HepG2 (cell line): Measurements from ENCODE around the gene CFAP61. TPM values are rescaled to one million over a fixed set of nuclear protein-coding genes. Genes with fewer than 3 reads are reported as not detected.

Source experiments
- ATAC-seq: fragments of 200-7000 bp; cut with Tn5 transposase; 3 replicates; pipeline ENCODE4 v1.9.1; 2020; ENCODE audit warnings: mild to moderate bottlenecking, moderate library complexity
- BruUV-seq: library from RNA; stranded (reverse); fragments of 400-500 nt; replicated peaks from 2 replicates; lab custom pipeline; 2021; lab: Mats Ljungman, UMichigan
- CTCF ChIA-PET: fragments of 300-600 bp; formaldehyde crosslinking; extraction: SDS; loops from one replicate; lab custom pipeline; 2021; ENCODE audit warnings: low total read pairs, inconsistent platforms, low intra/inter-chr PET ratio; lab: Yijun Ruan, JAX
- POLR2A ChIA-PET: fragments of 350-600 bp; sonication (Branson Sonifier 250); formaldehyde crosslinking; loops from one replicate; lab custom pipeline; 2020; ENCODE audit warnings: antibody characterized with exemption, inconsistent platforms; lab: Yijun Ruan, JAX
- DNase-seq: peaks from one replicate; pipeline ENCODE4 v3.0.0-alpha.2; 2015; ENCODE audit warnings: low spot score
- FAIRE-seq: peaks from 3 replicates; lab custom pipeline; 2011; peaks lifted over from hg19 to GRCh38; lab: Jason Lieb, UNC
- H2AFZ ChIP-seq: one replicate; pipeline ENCODE4 v1.6.1; 2011; ENCODE audit warnings: low read length, inconsistent platforms
- H3K27ac ChIP-seq: fragments of 300-600 bp; 3 replicates; pipeline ENCODE4 v1.8.0; 2011; ENCODE audit warnings: mixed run types, mild to moderate bottlenecking, mixed read lengths, low read length, inconsistent platforms; ENCODE audit not compliant: insufficient read depth; ENCODE audit errors: extremely low read length
- H3K27me3 ChIP-seq, 2 experiments: fragments of 200-600 bp in 1 of 2; 2 replicates in 1 of 2; 3 replicates in 1 of 2; pipeline versions ENCODE4 v1.6.0 to v1.8.0; 2011; ENCODE audit warnings: low read length in 2 of 2, mild to moderate bottlenecking in 2 of 2, moderate library complexity in 2 of 2, inconsistent platforms in 1 of 2; ENCODE audit not compliant: insufficient read depth in 2 of 2, control insufficient read depth in 1 of 2
- H3K36me3 ChIP-seq, 2 experiments: fragments of 200-600 bp in 1 of 2; replicated peaks in 1 of 2; 2 replicates in 1 of 2; 3 replicates in 1 of 2; pipeline versions ENCODE4 v1.5.1 to v1.8.0; 2011; ENCODE audit warnings: low read length in 2 of 2, inconsistent platforms in 1 of 2; ENCODE audit not compliant: insufficient read depth in 2 of 2, control insufficient read depth in 1 of 2
- H3K4me1 ChIP-seq: 2 replicates; pipeline ENCODE4 v1.5.1; 2012; ENCODE audit warnings: low read length, inconsistent platforms; ENCODE audit not compliant: insufficient read depth
- H3K4me2 ChIP-seq: 2 replicates; pipeline ENCODE4 v1.6.0; 2011; ENCODE audit warnings: low read depth, low read length, inconsistent platforms
- H3K4me3 ChIP-seq, 3 experiments: fragments of 200-600 bp in 1 of 3; sonication (generic), shearing (Covaris generic) in 1 of 3; replicated peaks in 1 of 3; 2 replicates each; pipeline ENCODE4 v1.5.1; 2011 to 2016; ENCODE audit warnings: low read length in 3 of 3, inconsistent platforms in 2 of 3, low read depth in 2 of 3, mild to moderate bottlenecking in 2 of 3, control low read depth in 1 of 3, mixed read lengths in 1 of 3; ENCODE audit not compliant: insufficient read depth in 1 of 3
- H3K79me2 ChIP-seq: one replicate; pipeline ENCODE4 v1.6.1; 2011; ENCODE audit warnings: low read length, inconsistent platforms; ENCODE audit not compliant: insufficient read depth
- H3K9ac ChIP-seq: 2 replicates; pipeline ENCODE4 v1.6.0; 2011; ENCODE audit warnings: mild to moderate bottlenecking, low read depth, low read length, inconsistent platforms; ENCODE audit not compliant: insufficient read depth
- H3K9me3 ChIP-seq: 2 replicates; pipeline ENCODE4 v1.5.1; 2012; ENCODE audit warnings: mild to moderate bottlenecking, low read length
- H4K20me1 ChIP-seq: 2 replicates; pipeline ENCODE4 v1.6.0; 2011; ENCODE audit warnings: inconsistent platforms, mild to moderate bottlenecking, low read length, moderate library complexity; ENCODE audit not compliant: insufficient read depth
- ETV5 ChIP-seq: IDR thresholded peaks from 2 replicates; pipeline ENCODE4 v1.6.1; 2018; ENCODE audit warnings: missing biosample characterization, missing genetic modification reagents, inconsistent platforms, borderline replicate concordance
- GATA4 ChIP-seq: sonication (generic); IDR thresholded peaks from 2 replicates; pipeline ENCODE4 v1.6.1; 2016; ENCODE audit warnings: antibody characterized with exemption, low read depth, borderline replicate concordance
- JUN ChIP-seq: sonication (generic); formaldehyde crosslinking; IDR thresholded peaks from 2 replicates; pipeline ENCODE4 v1.4.0; 2020; ENCODE audit warnings: mild to moderate bottlenecking, missing genetic modification reagents
- MED13 ChIP-seq: sonication (generic); formaldehyde crosslinking; IDR thresholded peaks from 2 replicates; pipeline ENCODE4 v1.5.0; 2020; ENCODE audit warnings: missing genetic modification reagents
- MNT ChIP-seq: fragments of 450-650 bp; IDR thresholded peaks from 2 replicates; pipeline ENCODE4 v1.6.1; 2016
- PPARG ChIP-seq: conservative IDR thresholded peaks from 2 replicates; pipeline ENCODE4 v1.6.1; 2016; ENCODE audit warnings: missing biosample characterization, missing genetic modification reagents
- REL ChIP-seq: sonication (generic); formaldehyde crosslinking; conservative IDR thresholded peaks from 2 replicates; pipeline ENCODE4 v1.8.0; 2022; ENCODE audit warnings: mild to moderate bottlenecking, missing genetic modification reagents, moderate library complexity
- ZNF564 ChIP-seq: sonication (generic); formaldehyde crosslinking; IDR thresholded peaks from 2 replicates; pipeline ENCODE4 v1.8.1; 2023; ENCODE audit warnings: mild to moderate bottlenecking, missing genetic modification reagents
- WGBS: methylation state at CpG from one replicate; pipeline ENCODE4 v1.1.6; 2017; ENCODE audit warnings: low lambda C conversion rate; 5-methylcytosine and 5-hydroxymethylcytosine counted together
- in situ Hi-C: cut with HindIII; loops from 2 replicates; pipeline ENCODE4 v1.10.0; 2017; ENCODE audit warnings: low pct_unique_long_range_greater_than_20kb; ENCODE audit not compliant: extremely low pct_ligation_motif_present
- intact Hi-C: fragments of 100-400 bp; cut with micrococcal nuclease; formaldehyde crosslinking; loops from one replicate; pipeline ENCODE4 v1.10.0; 2022; ENCODE audit not compliant: unreplicated experiment
- polyA plus RNA-seq, 8 experiments: library from polyadenylated mRNA; depleted of rRNA in 3 of 8; stranded (reverse) in 7 of 8; unstranded in 1 of 8; fragments of >200 nt; fragmentation: Illumina TruSeq in 4 of 8; extraction: Trizol in 4 of 8; gene quantifications; 2 replicates each; pipeline versions ENCODE4 v1.2.1 to v1.2.3, GENCODE V29; 2011 to 2016; ENCODE audit warnings: low read depth in 4 of 8, missing spikeins in 1 of 8, mixed read lengths in 1 of 8; ENCODE audit not compliant: insufficient read depth in 1 of 8
- total RNA-seq, 5 experiments: library from RNA; depleted of rRNA; stranded (reverse); fragments of >200 nt; fragmentation: Illumina TruSeq; extraction: Trizol; gene quantifications; 2 replicates each; pipeline ENCODE4 v1.2.3, GENCODE V29; 2016; ENCODE audit warnings: low read depth in 1 of 5

CFAP61 gene
- total and polyA plus RNA-seq, 2 of the 13 experiments (the other 11 are each of a cell fraction or from before 2014, with no cell fraction given): 0.27 TPM; not detected in 1

- intact Hi-C loops: loop anchor here (5.0 kb wide), 1 partner anchor 281 kb away; no protein-coding TSS in a partner anchor
- DNase-seq: no peak
- CTCF ChIA-PET: no interaction called here
These were observed 311.1 kb downstream of the CFAP61 start for GRCh38 chr20:20363434-20363798.

More at GRCh38 chr20:20363434-20363798, 311.1 kb downstream of the CFAP61 start:
- Histone ChIP-seq H3K9ac (no peak overlapping the region), H3K9me3 (no peaks in the 10 kb centered on the region), H3K4me3 (peak overlapping the region in 1 of 3 experiments; percentile 35; a peak in 1 of 6 replicates), H2AFZ (no peak overlapping the region), H4K20me1 (no peaks in the 10 kb centered on the region; the same call in 1 of the 2 replicates), H3K27me3 (peaks cover 18 to 63% of the 10 kb centered on the region in 2 experiments), H3K27ac (no peak overlapping the region), H3K4me2 (peak overlapping the region; percentile 28; the same call in 1 of the 2 replicates), H3K4me1 (peaks cover 20% of the 10 kb centered on the region; the same call in 1 of the 2 replicates), H3K79me2 (no peaks in the 10 kb centered on the region), H3K36me3 (no peaks in the 10 kb centered on the region)
- in situ Hi-C loops: loop anchor here (5.0 kb wide), 1 partner anchor 204 kb away; no protein-coding TSS in a partner anchor
- FAIRE-seq (no peak), ATAC-seq (peak; percentile 11; the same call in 1 of the 3 replicates)
- POLR2A ChIA-PET: no interaction called here
- 13% methylated on average over 15 of the region's 15 CpGs for WGBS
- TF ChIP-seq MED13 (CRISPR knock-in tag): no peak
- TF ChIP-seq PPARG (CRISPR knock-in tag): no peak
- no peak for TF ChIP-seq GATA4
- TF ChIP-seq JUN (CRISPR knock-in tag): no peak
- TF ChIP-seq ZNF564 (CRISPR knock-in tag): no peak
- TF ChIP-seq ETV5: no peak
- TF ChIP-seq MNT: no peak
- TF ChIP-seq REL: no peak
- no TSS peak for BruUV-seq
